T-cell (primary cell): ENCODE data around the gene IQGAP3. TPM values are rescaled to one million over a fixed set of nuclear protein-coding genes. Genes with fewer than 3 reads are reported as not detected.
A peak's percentile ranks its signal among the peaks of the same experiment; 100 is the strongest.
"Not testable (repeated sequence)": the region's sequence is repeated elsewhere in the genome, so short reads cannot be mapped to it uniquely, and the experiment has no call there.

Experiments used
- ATAC-seq, 4 experiments: fragments of 200-7000 bp in 3 of 4; fragments of 150-1000 bp in 1 of 4; cut with Tn5 transposase; replicated peaks in 1 of 4; 1 replicate in 3 of 4; 2 replicates in 1 of 4; pipeline ENCODE4 v1.10.0; 2021; ENCODE audit warnings: moderate library complexity in 3 of 4, mild to moderate bottlenecking in 2 of 4, moderate number of reproducible peaks in 1 of 4
- CTCF ChIA-PET, 2 donors: fragments of 300-600 bp; sonication (Branson Sonifier 250); formaldehyde crosslinking; loops; one replicate each; lab custom pipeline; 2022; ENCODE audit warnings: antibody characterized with exemption in 2 of 2; lab: Charles Lee
- POLR2A ChIA-PET, 2 donors: fragments of 300-600 bp; sonication (Branson Sonifier 250); formaldehyde crosslinking; loops; one replicate each; lab custom pipeline; 2022; ENCODE audit warnings: antibody characterized with exemption in 2 of 2; lab: Charles Lee
- DNase-seq, 35 experiments: peaks; one replicate each; pipeline versions ENCODE4 v3.0.0 to v3.0.0-alpha.2; 2013 to 2023
- H3K27ac ChIP-seq: one replicate; pipeline ENCODE4 v1.5.1; 2013; ENCODE audit warnings: low read length
- H3K27me3 ChIP-seq, 2 experiments: replicated peaks in 1 of 2; 1 replicate in 1 of 2; 2 replicates in 1 of 2; pipeline versions ENCODE4 v1.6.1 to v1.7.0; 2013; ENCODE audit warnings: low read length in 1 of 2, mixed read lengths in 1 of 2; ENCODE audit not compliant: control insufficient read depth in 2 of 2, insufficient read depth in 2 of 2; ENCODE audit errors: extremely low read depth in 1 of 2
- H3K36me3 ChIP-seq, 2 donors: 1 replicate in 1 of 2; 2 replicates in 1 of 2; pipeline versions ENCODE4 v1.6.1 to v1.7.0; 2013; ENCODE audit warnings: low read length in 1 of 2; ENCODE audit not compliant: control insufficient read depth in 2 of 2, insufficient read depth in 1 of 2; ENCODE audit errors: extremely low read depth in 1 of 2
- H3K4me1 ChIP-seq, 2 experiments: 1 replicate in 1 of 2; 2 replicates in 1 of 2; pipeline versions ENCODE4 v1.6.1 to v1.7.0; 2013; ENCODE audit warnings: low read length in 2 of 2, mixed read lengths in 1 of 2; ENCODE audit not compliant: insufficient read depth in 2 of 2, control insufficient read depth in 1 of 2; ENCODE audit errors: extremely low read depth in 1 of 2
- H3K4me3 ChIP-seq, 2 donors: 1 replicate in 1 of 2; 2 replicates in 1 of 2; pipeline versions ENCODE4 v1.5.1 to v1.7.0; 2013; ENCODE audit warnings: mild to moderate bottlenecking in 2 of 2, low read length in 1 of 2, moderate library complexity in 1 of 2; ENCODE audit not compliant: control insufficient read depth in 1 of 2; ENCODE audit errors: extremely low read depth in 1 of 2
- H3K9me3 ChIP-seq: 2 replicates; pipeline ENCODE4 v1.7.0; 2013
- H3K27ac Mint-ChIP-seq, 2 donors: one replicate each; pipeline ENCODE4 v1.8.0; 2020 to 2021; ENCODE audit warnings: mild to moderate bottlenecking in 2 of 2, mixed read lengths in 2 of 2
- H3K27me3 Mint-ChIP-seq, 2 donors: one replicate each; pipeline ENCODE4 v1.8.0; 2021 to 2022; ENCODE audit warnings: mixed read lengths in 2 of 2
- H3K36me3 Mint-ChIP-seq: one replicate; pipeline ENCODE4 v1.8.0; 2021; ENCODE audit warnings: mixed read lengths
- H3K4me1 Mint-ChIP-seq, 3 donors: one replicate each; pipeline ENCODE4 v1.8.0; 2020 to 2022; ENCODE audit warnings: mixed read lengths in 3 of 3, mild to moderate bottlenecking in 1 of 3
- H3K4me3 Mint-ChIP-seq, 3 donors: one replicate each; pipeline ENCODE4 v1.8.0; 2020 to 2022; ENCODE audit warnings: mild to moderate bottlenecking in 3 of 3, mixed read lengths in 3 of 3, moderate library complexity in 3 of 3
- H3K9me3 Mint-ChIP-seq, 3 donors: one replicate each; pipeline ENCODE4 v1.8.0; 2020 to 2022; ENCODE audit warnings: mixed read lengths in 3 of 3
- WGBS: methylation state at CpG from one replicate; pipeline ENCODE4 v1.1.5; 2013; ENCODE audit warnings: missing lambda C conversion rate; ENCODE audit not compliant: insufficient coverage; 5-methylcytosine and 5-hydroxymethylcytosine counted together
- total RNA-seq, 35 experiments: library from RNA in 6 of 35; stranded (reverse) in 6 of 35; fragments of 120-200 nt in 1 of 35; gene quantifications; one replicate each; pipeline versions ENCODE4 v1.2.1 to v1.2.4 and lab custom pipeline; 2013 to 2026

The IQGAP3 gene
- total RNA-seq, 5 donors from 2014 or later (not counting 1 experiment from before 2014, with no cell fraction given): 0.13 to 0.19 (median 0.18) TPM; not detected in 1

GRCh38 chr1:156612666-156613065 lies 40.3 kb upstream of the IQGAP3 start:
- POLR2A ChIA-PET: interaction anchor here in 1 of 2 donors (0.6 kb wide), 2 partner anchors 53 to 197 kb away, joined by 3 to 4 read pairs; no protein-coding TSS in a partner anchor
- H3K27me3 Mint-ChIP-seq: peaks cover 25 to 35% of the 10 kb centered on the region in 2 donors
- Histone ChIP-seq H3K9me3 (no peaks in the 10 kb centered on the region), H3K27me3 (peaks cover 2 to 42% of the 10 kb centered on the region in 2 experiments), H3K36me3 (no peaks in the 10 kb centered on the region), H3K4me3 (no peak overlapping the region), H3K4me1 (peaks cover 0 to 8% of the 10 kb centered on the region in 2 experiments), H3K27ac (no peak overlapping the region)
- ATAC-seq (no peak), DNase-seq (no peak)
- H3K9me3 Mint-ChIP-seq: no peaks in the 10 kb centered on the region
- H3K4me3 Mint-ChIP-seq: no peak overlapping the region
- H3K27ac Mint-ChIP-seq: no peak overlapping the region
- peaks cover 9 to 13% (median 11%) of the 10 kb centered on the region in 3 donors for H3K4me1 Mint-ChIP-seq
- CTCF ChIA-PET: interaction anchor here in 1 of 2 donors (1.2 to 1.8 kb wide), 3 partner anchors 45 to 227 kb away, joined by 4 to 5 read pairs (median 4); no protein-coding TSS in a partner anchor
- H3K36me3 Mint-ChIP-seq: no peaks in the 10 kb centered on the region
- 37% methylated on average over 2 of the region's 3 CpGs for WGBS

GRCh38 chr1:156610072-156610471 lies 37.7 kb upstream of the IQGAP3 start:
- H3K27ac Mint-ChIP-seq, POLR2A ChIA-PET, H3K9me3 ChIP-seq, ATAC-seq, H3K4me3 Mint-ChIP-seq, H3K9me3 Mint-ChIP-seq, CTCF ChIA-PET, H3K36me3 ChIP-seq, H3K36me3 Mint-ChIP-seq, H3K4me3 ChIP-seq, H3K4me1 ChIP-seq, DNase-seq, H3K27ac ChIP-seq: not testable (repeated sequence)
- peaks cover 14 to 25% of the 10 kb centered on the region in 2 donors for H3K27me3 Mint-ChIP-seq
- 92% methylated on average over 6 of the region's 9 CpGs for WGBS
- H3K27me3 ChIP-seq: peaks cover 0 to 22% of the 10 kb centered on the region in 2 experiments
- H3K4me1 Mint-ChIP-seq: peaks cover 9 to 15% (median 11%) of the 10 kb centered on the region in 3 donors

GRCh38 chr1:156608981-156609380 lies 36.6 kb upstream of the IQGAP3 start:
- 100% methylated on average over 1 of the region's 6 CpGs for WGBS
- ATAC-seq: peak; percentile 79 to 82 (median 82)

GRCh38 chr1:156608036-156608674 lies 35.8 kb upstream of the IQGAP3 start:
- ChIA-PET CTCF (interaction anchor here (0.6 to 1.8 kb wide), 20 partner anchors 9 to 223 kb away, joined by 3 to 26 read pairs (median 4); partner anchors contain the start of gene NAXE (in 1 of the 2)), POLR2A (interaction anchor here (0.6 to 0.7 kb wide), 2 partner anchors 128 to 163 kb away, joined by 4 read pairs; no protein-coding TSS in a partner anchor)
- H3K36me3 Mint-ChIP-seq: no peaks in the 10 kb centered on the region
- Histone ChIP-seq H3K36me3 (no peaks in the 10 kb centered on the region), H3K9me3 (no peaks in the 10 kb centered on the region), H3K4me1 (peaks cover 0 to 8% of the 10 kb centered on the region in 2 experiments), H3K4me3 (no peak overlapping the region), H3K27me3 (peaks cover 0 to 21% of the 10 kb centered on the region in 2 experiments), H3K27ac (no peak overlapping the region)
- no peak overlapping the region for H3K27ac Mint-ChIP-seq
- DNase-seq (peak in 33 of 35 experiments; percentile 29 to 87 (median 59)), ATAC-seq (peak; percentile 86 to 95 (median 94))
- no peak overlapping the region for H3K4me3 Mint-ChIP-seq
- no peaks in the 10 kb centered on the region for H3K9me3 Mint-ChIP-seq
- peaks cover 9 to 15% (median 11%) of the 10 kb centered on the region in 3 donors for H3K4me1 Mint-ChIP-seq
- peaks cover 10 to 16% of the 10 kb centered on the region in 2 donors for H3K27me3 Mint-ChIP-seq
- WGBS: 0% methylated on average over 1 of the region's 7 CpGs

More at GRCh38 chr1:156608981-156609380, 36.6 kb upstream of the IQGAP3 start:
- Mint-ChIP-seq H3K4me3 (no peak overlapping the region), H3K27me3 (peaks cover 10 to 16% of the 10 kb centered on the region in 2 donors), H3K4me1 (peaks cover 9 to 15% (median 11%) of the 10 kb centered on the region in 3 donors), H3K36me3 (no peaks in the 10 kb centered on the region), H3K9me3 (no peaks in the 10 kb centered on the region), H3K27ac (no peak overlapping the region)
- Histone ChIP-seq H3K27me3 (peaks cover 0 to 21% of the 10 kb centered on the region in 2 experiments), H3K4me3 (no peak overlapping the region), H3K27ac (no peak overlapping the region), H3K4me1 (peaks cover 0 to 8% of the 10 kb centered on the region in 2 experiments), H3K36me3 (no peaks in the 10 kb centered on the region), H3K9me3 (no peaks in the 10 kb centered on the region)
- CTCF ChIA-PET: interaction anchor here (0.6 to 1.8 kb wide), 19 partner anchors 10 to 224 kb away, joined by 3 to 26 read pairs (median 4); partner anchors contain the start of gene NAXE (in 1 of the 2)
- peak in 31 of 35 experiments; percentile 23 to 76 (median 51) for DNase-seq
- POLR2A ChIA-PET: interaction anchor here (0.6 to 0.7 kb wide), 2 partner anchors 129 to 163 kb away, joined by 4 read pairs; no protein-coding TSS in a partner anchor

- CTCF ChIA-PET: interaction anchor here in 1 of 2 donors (1.4 kb wide), 1 partner anchor 222 kb away, joined by 4 read pairs; no protein-coding TSS in a partner anchor
- POLR2A ChIA-PET, H3K27ac Mint-ChIP-seq, DNase-seq, ATAC-seq, H3K27me3 Mint-ChIP-seq, H3K27ac ChIP-seq, H3K4me3 ChIP-seq, H3K36me3 ChIP-seq, H3K4me3 Mint-ChIP-seq, H3K9me3 ChIP-seq, H3K36me3 Mint-ChIP-seq, H3K9me3 Mint-ChIP-seq: not testable (repeated sequence)
- H3K4me1 Mint-ChIP-seq: peaks cover 15 to 21% (median 16%) of the 10 kb centered on the region in 3 donors
- WGBS: 89% methylated on average over 4 of the region's 4 CpGs
- Histone ChIP-seq H3K4me1 (peaks cover 0 to 13% of the 10 kb centered on the region in 2 experiments), H3K27me3 (peaks cover 0 to 19% of the 10 kb centered on the region in 2 experiments)
Measured at GRCh38 chr1:156607344-156607743, 35.0 kb upstream of the IQGAP3 start.

- CTCF ChIA-PET: interaction anchor here (0.6 to 1.3 kb wide), 5 partner anchors 11 to 122 kb away, joined by 3 to 4 read pairs (median 3); partner anchors contain the start of gene NAXE (in 1 of the 2)
- Mint-ChIP-seq H3K4me3 (peak overlapping the region; percentile 28 to 99 (median 51)), H3K27me3 (no peaks in the 10 kb centered on the region), H3K4me1 (peaks cover 26 to 37% (median 35%) of the 10 kb centered on the region in 3 donors), H3K9me3 (no peaks in the 10 kb centered on the region), H3K27ac (peak overlapping the region; percentile 52 to 55), H3K36me3 (peaks cover 9% of the 10 kb centered on the region)
- DNase-seq (peak in 1 of 35 experiments; percentile 45), ATAC-seq (no peak)
- no peaks in the 10 kb centered on the region for H3K9me3 ChIP-seq
- H3K4me3 ChIP-seq: no peak overlapping the region
- POLR2A ChIA-PET: no interaction called here
- no peaks in the 10 kb centered on the region for H3K27me3 ChIP-seq
- WGBS: 39% methylated on average over 8 of the region's 10 CpGs
- peaks cover 3 to 14% of the 10 kb centered on the region in 2 donors for H3K36me3 ChIP-seq
- H3K27ac ChIP-seq: no peak overlapping the region
- peaks cover 12 to 33% of the 10 kb centered on the region in 2 experiments for H3K4me1 ChIP-seq
Measured at GRCh38 chr1:156602557-156602993, 30.2 kb upstream of the IQGAP3 start.
